Transverse colon (tissue), 4 donors: ENCODE measurements around the gene TRIM13.

ENCODE experiments used
- EP300 ChIP-seq: sonication (generic); formaldehyde crosslinking; IDR thresholded peaks from one replicate; pipeline ENCODE4 v1.6.1; 2017; ENCODE audit warnings: antibody characterized with exemption, low read depth
- POLR2A ChIP-seq: fragments of 450-650 bp; IDR thresholded peaks from one replicate; pipeline ENCODE4 v1.6.1; 2016; ENCODE audit warnings: antibody characterized with exemption, mild to moderate bottlenecking, moderate library complexity
- POLR2AphosphoS5 ChIP-seq, 3 donors: sonication (generic); formaldehyde crosslinking; IDR thresholded peaks; one replicate each; pipeline ENCODE4 v1.6.1; 2016; ENCODE audit warnings: antibody characterized with exemption in 3 of 3
- TF ChIP-seq, protein P1 (sequence below), 5 experiments: fragments of 200-600 bp in 3 of 5; fragments of 450-650 bp in 2 of 5; sonication (generic) in 3 of 5; IDR thresholded peaks; 1 replicate in 2 of 5; 2 replicates in 3 of 5; pipeline ENCODE4 v1.5.1; 2016 to 2017; ENCODE audit warnings: antibody characterized with exemption in 5 of 5, inconsistent platforms in 3 of 5, mild to moderate bottlenecking in 2 of 5, moderate library complexity in 1 of 5

DNA sequence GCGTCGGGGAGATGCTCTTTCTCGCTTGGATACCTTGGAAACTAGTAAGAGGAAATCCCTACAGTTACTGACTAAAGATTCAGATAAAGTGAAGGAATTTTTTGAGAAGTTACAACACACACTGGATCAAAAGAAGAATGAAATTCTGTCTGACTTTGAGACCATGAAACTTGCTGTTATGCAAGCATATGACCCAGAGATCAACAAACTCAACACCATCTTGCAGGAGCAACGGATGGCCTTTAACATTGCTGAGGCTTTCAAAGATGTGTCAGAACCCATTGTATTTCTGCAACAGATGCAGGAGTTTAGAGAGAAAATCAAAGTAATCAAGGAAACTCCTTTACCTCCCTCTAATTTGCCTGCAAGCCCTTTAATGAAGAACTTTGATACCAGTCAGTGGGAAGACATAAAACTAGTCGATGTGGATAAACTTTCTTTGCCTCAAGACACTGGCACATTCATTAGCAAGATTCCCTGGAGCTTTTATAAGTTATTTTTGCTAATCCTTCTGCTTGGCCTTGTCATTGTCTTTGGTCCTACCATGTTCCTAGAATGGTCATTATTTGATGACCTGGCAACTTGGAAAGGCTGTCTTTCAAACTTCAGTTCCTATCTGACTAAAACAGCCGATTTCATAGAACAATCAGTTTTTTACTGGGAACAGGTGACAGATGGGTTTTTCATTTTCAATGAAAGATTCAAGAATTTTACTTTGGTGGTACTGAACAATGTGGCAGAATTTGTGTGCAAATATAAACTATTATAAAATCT, 15.7 kb downstream of the TRIM13 start:
- TF ChIP-seq POLR2A (no peak), POLR2AphosphoS5 (IDR thresholded peaks at IDR 0.05) (no peak), EP300 (no peak)
- TF ChIP-seq, protein P1, sequence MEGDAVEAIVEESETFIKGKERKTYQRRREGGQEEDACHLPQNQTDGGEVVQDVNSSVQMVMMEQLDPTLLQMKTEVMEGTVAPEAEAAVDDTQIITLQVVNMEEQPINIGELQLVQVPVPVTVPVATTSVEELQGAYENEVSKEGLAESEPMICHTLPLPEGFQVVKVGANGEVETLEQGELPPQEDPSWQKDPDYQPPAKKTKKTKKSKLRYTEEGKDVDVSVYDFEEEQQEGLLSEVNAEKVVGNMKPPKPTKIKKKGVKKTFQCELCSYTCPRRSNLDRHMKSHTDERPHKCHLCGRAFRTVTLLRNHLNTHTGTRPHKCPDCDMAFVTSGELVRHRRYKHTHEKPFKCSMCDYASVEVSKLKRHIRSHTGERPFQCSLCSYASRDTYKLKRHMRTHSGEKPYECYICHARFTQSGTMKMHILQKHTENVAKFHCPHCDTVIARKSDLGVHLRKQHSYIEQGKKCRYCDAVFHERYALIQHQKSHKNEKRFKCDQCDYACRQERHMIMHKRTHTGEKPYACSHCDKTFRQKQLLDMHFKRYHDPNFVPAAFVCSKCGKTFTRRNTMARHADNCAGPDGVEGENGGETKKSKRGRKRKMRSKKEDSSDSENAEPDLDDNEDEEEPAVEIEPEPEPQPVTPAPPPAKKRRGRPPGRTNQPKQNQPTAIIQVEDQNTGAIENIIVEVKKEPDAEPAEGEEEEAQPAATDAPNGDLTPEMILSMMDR (IDR thresholded peaks at IDR 0.05), result no peak
